Breast epithelium (tissue), 4 donors: ENCODE measurements around the gene RPS19. TPM values are rescaled to one million over a fixed set of nuclear protein-coding genes. Genes with fewer than 3 reads are reported as not detected.
A peak's percentile ranks its signal among the peaks of the same experiment; 100 is the strongest.

Experiments used
- DNase-seq, 2 donors: peaks; one replicate each; pipeline ENCODE4 v3.0.0-alpha.2; 2019; ENCODE audit warnings: low spot score in 2 of 2
- H3K27ac ChIP-seq, 2 donors: fragments of 200-600 bp; sonication (generic) in 1 of 2; one replicate each; pipeline ENCODE4 v1.5.1; 2016 to 2019; ENCODE audit warnings: mild to moderate bottlenecking in 1 of 2
- H3K27me3 ChIP-seq, 2 donors: fragments of 200-600 bp; sonication (generic) in 1 of 2; one replicate each; pipeline versions ENCODE4 v1.5.1 to v1.6.0; 2017 to 2019; ENCODE audit warnings: control low read depth in 1 of 2, mild to moderate bottlenecking in 1 of 2
- H3K36me3 ChIP-seq: fragments of 200-600 bp; one replicate; pipeline ENCODE4 v1.5.1; 2019
- H3K4me1 ChIP-seq, 2 donors: fragments of 200-600 bp; sonication (generic); one replicate each; pipeline ENCODE4 v1.5.1; 2016 to 2019; ENCODE audit warnings: control low read depth in 1 of 2
- H3K4me3 ChIP-seq, 3 donors: fragments of 200-600 bp; sonication (generic); 1 replicate in 2 of 3; 2 replicates in 1 of 3; pipeline ENCODE4 v1.5.1; 2016 to 2019; ENCODE audit warnings: mild to moderate bottlenecking in 3 of 3, moderate library complexity in 2 of 3
- H3K9me3 ChIP-seq, 2 donors: fragments of 200-600 bp; sonication (generic) in 1 of 2; one replicate each; pipeline ENCODE4 v1.5.1; 2016 to 2019; ENCODE audit warnings: control low read depth in 1 of 2
- CTCF ChIP-seq, 3 donors: fragments of 450-650 bp; IDR thresholded peaks; one replicate each; pipeline ENCODE4 v1.5.1; 2016 to 2017; ENCODE audit warnings: antibody characterized with exemption in 3 of 3, mild to moderate bottlenecking in 3 of 3, moderate library complexity in 3 of 3
- POLR2A ChIP-seq: fragments of 450-650 bp; IDR thresholded peaks from one replicate; pipeline ENCODE4 v1.6.1; 2016; ENCODE audit warnings: antibody characterized with exemption, mild to moderate bottlenecking, moderate library complexity
- POLR2AphosphoS5 ChIP-seq, 3 donors: sonication (generic); formaldehyde crosslinking; IDR thresholded peaks; one replicate each; pipeline ENCODE4 v1.6.1; 2017; ENCODE audit warnings: antibody characterized with exemption in 3 of 3
- intact Hi-C: fragments of 100-400 bp; cut with DNase I; formaldehyde crosslinking; loops from one replicate; pipeline ENCODE4 v1.15.1; 2023; ENCODE audit warnings: low total_unique reads
- total RNA-seq, 3 donors: library from RNA; depleted of rRNA; stranded (reverse); fragments of >200 nt; gene quantifications; one replicate each; pipeline ENCODE4 v1.1.0, GENCODE V29; 2016

Gene RPS19
- total RNA-seq, 3 donors from 2014 or later = 756 to 2,084 (median 1,264) TPM

GRCh38 chr19:41863209-41863931 lies 3.3 kb downstream of the RPS19 start:
- peaks cover 12 to 34% of the 10 kb centered on the region in 2 donors for H3K4me1 ChIP-seq
- intact Hi-C loops = no loop called here
- DNase-seq = no peak

GRCh38 chr19:41864374-41864773 lies 4.3 kb downstream of the RPS19 start:
- intact Hi-C loops = no loop called here
- Histone ChIP-seq H3K36me3 (no peaks in the 10 kb centered on the region), H3K9me3 (no peaks in the 10 kb centered on the region), H3K27ac (no peak overlapping the region), H3K4me1 (peaks cover 12 to 34% of the 10 kb centered on the region in 2 donors), H3K27me3 (no peaks in the 10 kb centered on the region), H3K4me3 (no peak overlapping the region)
- no peak for TF ChIP-seq POLR2AphosphoS5 (IDR thresholded peaks at IDR 0.05)
- no peak for TF ChIP-seq POLR2A
- TF ChIP-seq CTCF (IDR thresholded peaks at IDR 0.05) = no peak
- no peak for DNase-seq

More at GRCh38 chr19:41863209-41863931, 3.3 kb downstream of the RPS19 start:
- Histone ChIP-seq H3K4me3 (peak overlapping the region in 1 of 3 donors; percentile 1), H3K27me3 (no peaks in the 10 kb centered on the region), H3K36me3 (no peaks in the 10 kb centered on the region), H3K27ac (no peak overlapping the region), H3K9me3 (no peaks in the 10 kb centered on the region)
- TF ChIP-seq POLR2AphosphoS5 (IDR thresholded peaks at IDR 0.05) (no peak), CTCF (IDR thresholded peaks at IDR 0.05) (no peak), POLR2A (no peak)

GRCh38 chr19:41866284-41866683 lies 6.2 kb downstream of the RPS19 start:
- no peak overlapping the region for H3K4me3 ChIP-seq
- no peak for DNase-seq
- H3K36me3 ChIP-seq = no peaks in the 10 kb centered on the region
- peaks cover 9 to 30% of the 10 kb centered on the region in 2 donors for H3K4me1 ChIP-seq
- H3K27me3 ChIP-seq = no peaks in the 10 kb centered on the region
- no peak for TF ChIP-seq POLR2AphosphoS5 (IDR thresholded peaks at IDR 0.05)
- no peak for TF ChIP-seq CTCF (IDR thresholded peaks at IDR 0.05)
- TF ChIP-seq POLR2A = no peak
- no peak overlapping the region for H3K27ac ChIP-seq
- intact Hi-C loops = no loop called here
- no peaks in the 10 kb centered on the region for H3K9me3 ChIP-seq

GRCh38 chr19:41868120-41868988 lies 8.3 kb downstream of the RPS19 start:
- Histone ChIP-seq H3K4me3 (no peak overlapping the region), H3K36me3 (no peaks in the 10 kb centered on the region), H3K27me3 (no peaks in the 10 kb centered on the region), H3K27ac (peak overlapping the region in 1 of 2 donors; percentile 19), H3K9me3 (no peaks in the 10 kb centered on the region), H3K4me1 (peaks cover 7 to 11% of the 10 kb centered on the region in 2 donors)
- TF ChIP-seq CTCF (IDR thresholded peaks at IDR 0.05) (no peak), POLR2AphosphoS5 (IDR thresholded peaks at IDR 0.05) (no peak)
- intact Hi-C loops = no loop called here
- no peak for DNase-seq

GRCh38 chr19:41868989-41869300 lies 8.9 kb downstream of the RPS19 start:
- TF ChIP-seq POLR2AphosphoS5 (IDR thresholded peaks at IDR 0.05) (no peak), CTCF (IDR thresholded peaks at IDR 0.05) (no peak), POLR2A (no peak)
- intact Hi-C loops = no loop called here
- no peak overlapping the region for H3K4me3 ChIP-seq
- peaks cover 7 to 11% of the 10 kb centered on the region in 2 donors for H3K4me1 ChIP-seq
- H3K36me3 ChIP-seq = no peaks in the 10 kb centered on the region
- no peak for DNase-seq
- no peaks in the 10 kb centered on the region for H3K9me3 ChIP-seq
- H3K27ac ChIP-seq = no peak overlapping the region
- H3K27me3 ChIP-seq = no peaks in the 10 kb centered on the region
